ENCODE results near the gene SPRED3.
"Not testable (repeated sequence)": the region's sequence is repeated elsewhere in the genome, so short reads cannot be mapped to it uniquely, and the experiment has no call there.

The SPRED3 gene

DNA sequence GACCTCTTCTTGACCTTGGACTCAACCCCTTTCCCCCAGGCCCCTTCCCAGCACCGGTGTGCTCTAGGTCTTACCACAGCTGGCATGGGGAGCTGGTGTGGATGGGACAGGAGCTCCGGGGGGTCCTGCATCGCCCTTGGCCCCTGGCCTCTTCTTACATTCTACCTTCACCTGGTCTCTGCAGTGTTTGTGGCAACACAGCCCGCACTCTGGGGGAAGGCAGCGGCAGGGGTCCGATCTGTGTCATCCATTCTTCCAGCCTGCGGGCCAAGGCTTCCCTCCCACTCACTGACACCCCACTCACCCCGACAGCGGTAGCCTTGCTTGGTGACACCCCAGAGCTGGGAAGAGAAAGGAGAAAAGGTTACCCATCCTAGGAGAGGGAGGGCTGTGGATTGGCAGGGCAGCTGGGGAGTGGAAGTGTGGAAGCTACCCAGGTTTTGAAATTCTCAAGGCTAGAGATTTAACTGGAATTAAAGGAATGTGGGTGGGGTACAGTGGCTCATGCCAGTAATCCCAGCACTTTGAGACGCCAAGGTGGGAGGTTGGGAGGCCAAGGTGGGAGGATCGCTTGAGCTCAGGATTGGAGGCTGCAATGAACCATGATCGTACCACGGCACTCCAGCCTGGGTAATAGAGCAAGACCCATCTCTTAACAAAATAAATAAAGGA, 22.7 kb downstream of the SPRED3 start:
- TF ChIP-seq, protein P1, sequence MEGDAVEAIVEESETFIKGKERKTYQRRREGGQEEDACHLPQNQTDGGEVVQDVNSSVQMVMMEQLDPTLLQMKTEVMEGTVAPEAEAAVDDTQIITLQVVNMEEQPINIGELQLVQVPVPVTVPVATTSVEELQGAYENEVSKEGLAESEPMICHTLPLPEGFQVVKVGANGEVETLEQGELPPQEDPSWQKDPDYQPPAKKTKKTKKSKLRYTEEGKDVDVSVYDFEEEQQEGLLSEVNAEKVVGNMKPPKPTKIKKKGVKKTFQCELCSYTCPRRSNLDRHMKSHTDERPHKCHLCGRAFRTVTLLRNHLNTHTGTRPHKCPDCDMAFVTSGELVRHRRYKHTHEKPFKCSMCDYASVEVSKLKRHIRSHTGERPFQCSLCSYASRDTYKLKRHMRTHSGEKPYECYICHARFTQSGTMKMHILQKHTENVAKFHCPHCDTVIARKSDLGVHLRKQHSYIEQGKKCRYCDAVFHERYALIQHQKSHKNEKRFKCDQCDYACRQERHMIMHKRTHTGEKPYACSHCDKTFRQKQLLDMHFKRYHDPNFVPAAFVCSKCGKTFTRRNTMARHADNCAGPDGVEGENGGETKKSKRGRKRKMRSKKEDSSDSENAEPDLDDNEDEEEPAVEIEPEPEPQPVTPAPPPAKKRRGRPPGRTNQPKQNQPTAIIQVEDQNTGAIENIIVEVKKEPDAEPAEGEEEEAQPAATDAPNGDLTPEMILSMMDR (IDR thresholded peaks at IDR 0.05; ENCODE audit: insufficient read depth, low read depth, low read length, missing control alignments): no peak
- no peak for DNase-seq (ENCODE audit: low read depth)
- no peak overlapping the region for H3K4me3 ChIP-seq (ENCODE audit: low read length)

DNA sequence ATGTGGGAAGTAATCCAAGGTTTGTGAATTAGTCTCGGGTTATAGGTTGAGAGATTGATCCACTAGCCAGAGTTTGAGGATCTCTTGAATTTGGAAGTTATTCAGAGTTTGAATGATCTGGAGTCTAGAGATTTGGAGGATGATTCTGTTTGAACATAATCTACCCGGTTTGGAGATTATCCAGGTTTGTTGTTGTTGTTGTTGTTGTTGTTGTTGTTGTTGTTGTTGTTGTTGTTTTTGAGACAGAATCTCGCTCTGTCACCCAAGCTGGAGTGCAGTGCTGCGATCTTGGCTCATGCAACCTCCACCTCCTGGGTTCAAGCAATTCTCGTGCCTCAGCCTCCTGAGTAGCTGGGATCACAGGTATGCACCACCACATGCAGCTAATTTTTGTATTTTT, 23.4 kb downstream of the SPRED3 start:
- DNase-seq (ENCODE audit: low read depth): not testable (repeated sequence)

DNA sequence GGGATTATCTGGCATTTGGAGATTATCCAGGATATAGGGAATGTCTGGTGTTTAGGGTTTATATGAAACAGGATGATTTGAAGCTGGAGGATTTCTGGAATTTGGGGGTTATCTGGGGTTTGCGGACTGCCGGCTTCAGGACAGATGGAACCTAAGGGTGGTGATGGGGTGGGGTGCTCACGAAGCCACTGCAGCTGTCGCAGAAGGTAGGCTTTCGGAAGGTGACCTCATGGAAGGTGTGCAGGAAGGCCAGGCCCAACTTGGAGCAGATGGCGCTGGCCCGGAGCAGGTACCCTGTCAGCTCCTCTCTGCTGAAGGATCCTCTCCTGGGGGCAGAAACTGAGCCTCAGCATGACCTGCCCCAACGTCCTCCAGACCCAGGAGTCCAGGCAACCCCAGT, 24.0 kb downstream of the SPRED3 start:
- TF ChIP-seq, protein P1 (IDR thresholded peaks at IDR 0.05; ENCODE audit: insufficient read depth, low read depth, low read length, missing control alignments): no peak
- no peak overlapping the region for H3K4me3 ChIP-seq (ENCODE audit: low read length)
- DNase-seq (ENCODE audit: low read depth): no peak

More for the DNA sequence above, 23.4 kb downstream of the SPRED3 start:
- H3K4me3 ChIP-seq (ENCODE audit: low read length): not testable (repeated sequence)

DNA sequence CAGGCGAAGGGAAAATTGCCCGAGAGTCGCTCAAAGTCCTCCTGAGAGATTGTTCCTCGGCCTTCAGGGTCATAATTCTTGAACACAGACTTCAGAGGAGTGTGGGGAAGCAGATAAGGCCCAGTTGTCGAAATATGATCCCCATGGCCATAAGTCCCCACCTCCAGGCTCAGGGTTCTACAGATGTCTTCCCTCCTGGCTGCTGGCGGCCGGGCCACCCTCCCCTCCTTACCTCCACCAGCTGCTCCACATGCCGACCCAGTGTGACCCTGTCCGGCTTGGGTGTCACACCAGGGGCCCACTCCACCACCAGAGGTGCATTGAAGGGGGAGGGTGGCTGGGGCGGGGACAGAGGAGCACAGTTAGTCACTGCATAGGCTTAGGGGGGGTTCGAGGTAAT, 24.5 kb downstream of the SPRED3 start:
- TF ChIP-seq, protein P1 (IDR thresholded peaks at IDR 0.05; ENCODE audit: insufficient read depth, low read depth, low read length, missing control alignments): no peak
- no peak for DNase-seq (ENCODE audit: low read depth)
- no peak overlapping the region for H3K4me3 ChIP-seq (ENCODE audit: low read length)

DNA sequence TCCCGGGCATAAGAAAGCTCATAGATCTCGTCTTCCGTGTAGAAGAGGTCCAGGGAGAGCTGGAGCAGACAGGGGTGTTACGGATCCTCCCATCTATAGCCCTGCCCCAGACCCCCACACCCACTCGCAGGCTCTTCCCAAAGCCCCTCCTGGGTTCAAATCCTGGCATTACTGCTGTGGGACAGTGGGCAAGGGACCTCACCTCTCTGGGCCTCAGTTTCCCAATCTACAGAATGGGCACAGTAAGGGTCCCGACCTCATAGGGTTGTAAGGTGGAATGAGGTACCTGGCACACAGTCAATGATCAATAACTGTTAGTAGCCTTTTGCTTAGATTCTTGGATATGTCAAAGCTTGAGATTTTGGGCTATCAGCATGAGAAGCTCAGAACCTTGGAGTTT, 24.9 kb downstream of the SPRED3 start:
- DNase-seq (ENCODE audit: low read depth): no peak
- TF ChIP-seq, protein P1 (IDR thresholded peaks at IDR 0.05; ENCODE audit: insufficient read depth, low read depth, low read length, missing control alignments): no peak
- no peak overlapping the region for H3K4me3 ChIP-seq (ENCODE audit: low read length)

DNA sequence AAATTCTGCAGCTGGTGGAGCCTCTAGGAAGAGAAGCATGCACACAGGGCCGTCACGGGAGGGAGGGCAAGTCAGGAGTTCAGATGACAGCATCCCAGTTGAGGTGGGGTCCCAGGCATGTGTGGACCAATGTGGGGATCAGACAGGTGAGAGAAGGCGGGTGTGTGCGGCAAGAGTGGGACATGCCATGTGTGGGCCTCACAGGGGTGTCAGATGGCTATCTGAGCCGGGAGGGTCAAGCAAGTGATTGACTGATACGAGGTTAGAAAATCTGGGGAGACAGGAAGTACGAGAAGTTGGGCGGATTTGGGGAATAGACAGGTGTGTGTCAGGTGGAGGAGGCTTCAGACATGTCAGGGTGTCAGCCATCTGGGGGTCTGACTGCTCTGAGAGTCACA, 28.6 kb downstream of the SPRED3 start:
- TF ChIP-seq, protein P1 (IDR thresholded peaks at IDR 0.05; ENCODE audit: insufficient read depth, low read depth, low read length, missing control alignments): no peak
- no peak overlapping the region for H3K4me3 ChIP-seq (ENCODE audit: low read length)
- no peak for DNase-seq (ENCODE audit: low read depth)

DNA sequence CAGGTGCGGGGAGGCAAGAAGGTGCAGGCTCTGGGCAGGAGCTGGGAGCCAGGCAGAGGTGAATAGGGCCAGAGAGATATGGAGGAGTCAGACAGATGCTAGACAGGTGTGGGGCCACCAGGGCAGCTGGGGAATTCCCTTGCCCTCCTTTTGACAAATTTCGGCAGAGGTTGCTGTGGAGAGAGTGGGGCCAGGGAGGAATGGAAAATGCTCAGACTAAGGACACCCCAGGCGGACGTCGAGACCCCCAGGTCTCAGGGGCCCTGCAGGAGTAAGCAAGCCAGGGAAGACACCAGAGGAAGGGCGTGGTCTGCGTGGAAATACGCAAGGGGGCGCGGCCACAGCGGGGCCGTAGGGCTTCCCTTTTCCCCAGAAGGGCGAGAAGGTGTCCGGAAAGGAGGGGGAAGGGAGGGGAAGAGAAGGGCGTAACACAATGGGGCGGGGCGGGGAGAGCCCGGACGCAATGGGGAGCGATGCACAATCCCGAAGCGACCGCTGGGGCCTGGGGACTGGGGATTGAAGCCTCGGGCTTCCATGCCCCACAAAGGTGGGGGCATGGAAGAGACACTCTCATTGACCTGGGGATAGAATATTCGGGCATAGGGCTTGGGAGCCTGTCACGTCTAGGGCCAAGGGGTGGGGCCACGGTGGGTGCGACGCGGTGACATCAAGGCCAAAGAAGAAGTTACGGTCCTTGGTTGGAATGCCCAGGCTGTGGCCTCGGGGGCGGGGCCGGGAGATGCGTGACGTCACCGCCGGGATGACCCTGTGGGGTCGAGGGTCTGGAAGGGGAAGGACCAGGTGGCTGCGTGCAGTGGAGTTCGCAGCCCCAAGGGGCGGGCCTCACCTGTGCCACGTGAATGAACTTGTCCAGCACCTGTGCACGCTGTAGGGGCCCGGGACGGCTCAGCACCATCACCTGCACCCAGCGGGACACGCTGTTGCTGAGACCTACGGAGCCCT, 29.3 kb downstream of the SPRED3 start:
- H3K4me3 ChIP-seq (ENCODE audit: low read length): peak overlapping the region; percentile 18
- peak; percentile 35 for DNase-seq (ENCODE audit: low read depth)
- TF ChIP-seq, protein P1 (IDR thresholded peaks at IDR 0.05; ENCODE audit: insufficient read depth, low read depth, low read length, missing control alignments): peak; percentile 1
